ENCODE data around the gene ACR.

DNA sequence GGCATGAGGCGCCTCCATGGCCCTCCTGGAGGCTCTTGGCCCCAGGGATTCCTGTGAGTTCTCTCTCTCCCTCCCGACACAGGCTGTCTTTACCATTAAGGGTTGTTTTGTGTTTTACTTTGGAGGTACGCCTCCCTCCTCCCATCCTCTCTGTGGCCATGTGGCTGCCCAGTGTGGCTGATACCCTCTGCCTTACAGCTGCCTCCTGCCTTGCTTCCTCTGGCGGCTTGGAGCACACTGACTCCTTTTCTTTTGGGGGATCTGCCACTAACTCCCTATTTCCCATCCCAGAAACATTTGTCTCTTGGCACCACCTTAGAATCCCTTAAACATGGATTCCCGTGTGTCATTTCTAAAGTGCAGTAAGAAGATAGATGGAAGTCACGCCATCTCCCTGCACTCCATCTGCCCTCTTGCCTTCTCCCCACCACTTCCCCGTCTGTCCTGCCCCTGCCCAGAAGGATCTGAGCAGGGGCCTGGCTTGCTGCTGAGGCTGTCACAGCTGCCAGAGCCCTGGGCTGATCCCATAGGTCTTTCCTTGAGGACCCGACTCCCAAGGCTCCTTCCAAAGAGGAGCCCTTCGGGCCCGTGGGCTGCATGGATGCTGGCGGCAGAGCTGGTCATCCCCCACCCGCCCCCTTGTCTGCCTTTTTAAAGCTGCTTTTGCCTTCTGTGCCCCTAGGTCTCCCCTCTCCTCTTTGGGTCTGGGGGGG lies 15.1 kb upstream of the ACR start:
- TF ChIP-seq, protein P1, sequence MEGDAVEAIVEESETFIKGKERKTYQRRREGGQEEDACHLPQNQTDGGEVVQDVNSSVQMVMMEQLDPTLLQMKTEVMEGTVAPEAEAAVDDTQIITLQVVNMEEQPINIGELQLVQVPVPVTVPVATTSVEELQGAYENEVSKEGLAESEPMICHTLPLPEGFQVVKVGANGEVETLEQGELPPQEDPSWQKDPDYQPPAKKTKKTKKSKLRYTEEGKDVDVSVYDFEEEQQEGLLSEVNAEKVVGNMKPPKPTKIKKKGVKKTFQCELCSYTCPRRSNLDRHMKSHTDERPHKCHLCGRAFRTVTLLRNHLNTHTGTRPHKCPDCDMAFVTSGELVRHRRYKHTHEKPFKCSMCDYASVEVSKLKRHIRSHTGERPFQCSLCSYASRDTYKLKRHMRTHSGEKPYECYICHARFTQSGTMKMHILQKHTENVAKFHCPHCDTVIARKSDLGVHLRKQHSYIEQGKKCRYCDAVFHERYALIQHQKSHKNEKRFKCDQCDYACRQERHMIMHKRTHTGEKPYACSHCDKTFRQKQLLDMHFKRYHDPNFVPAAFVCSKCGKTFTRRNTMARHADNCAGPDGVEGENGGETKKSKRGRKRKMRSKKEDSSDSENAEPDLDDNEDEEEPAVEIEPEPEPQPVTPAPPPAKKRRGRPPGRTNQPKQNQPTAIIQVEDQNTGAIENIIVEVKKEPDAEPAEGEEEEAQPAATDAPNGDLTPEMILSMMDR (IDR thresholded peaks at IDR 0.05; ENCODE audit: insufficient read depth, low read length, poor library complexity, severe bottlenecking): no peak
- TF ChIP-seq EZH2phosphoT487 (conservative IDR thresholded peaks at IDR 0.05; ENCODE audit: low read length): no peak
